CD1c-positive myeloid dendritic cell (primary cell): Measurements from ENCODE around the gene DPH6.
A peak's percentile ranks its signal among the peaks of the same experiment; 100 is the strongest.

Experiments
- DNase-seq: peaks from one replicate; pipeline ENCODE4 v3.0.0-alpha.2; 2016; ENCODE audit errors: extremely low spot score

The DPH6 gene

GRCh38 chr15:35540885-35541284 is 5.1 kb downstream of the DPH6 start:
- no peak for DNase-seq

- DNase-seq: no peak
These were observed 5.9 kb downstream of the DPH6 start for GRCh38 chr15:35540021-35540420.

- DNase-seq: no peak
These were observed 10.5 kb downstream of the DPH6 start for GRCh38 chr15:35535365-35535916.

- no peak for DNase-seq
These were observed 12.5 kb downstream of the DPH6 start for GRCh38 chr15:35533130-35534110.

GRCh38 chr15:35530698-35531097 is 15.3 kb downstream of the DPH6 start:
- no peak for DNase-seq

GRCh38 chr15:35529784-35530183 is 16.2 kb downstream of the DPH6 start:
- no peak for DNase-seq

GRCh38 chr15:35522061-35522460 is 23.9 kb downstream of the DPH6 start:
- DNase-seq: no peak

GRCh38 chr15:35519541-35520149 is 26.3 kb downstream of the DPH6 start:
- DNase-seq: peak; percentile 57

GRCh38 chr15:35519052-35519451 is 26.9 kb downstream of the DPH6 start:
- no peak for DNase-seq

- no peak for DNase-seq
These were observed 31.2 kb downstream of the DPH6 start for GRCh38 chr15:35514759-35515158.

- DNase-seq: no peak
These were observed 37.9 kb downstream of the DPH6 start for GRCh38 chr15:35507932-35508638.

- no peak for DNase-seq
These were observed 39.6 kb downstream of the DPH6 start for GRCh38 chr15:35506272-35506870.

GRCh38 chr15:35505809-35506208 is 40.2 kb downstream of the DPH6 start:
- peak; percentile 9 for DNase-seq

GRCh38 chr15:35505141-35505540 is 40.8 kb downstream of the DPH6 start:
- no peak for DNase-seq

- DNase-seq: no peak
These were observed 46.2 kb downstream of the DPH6 start for GRCh38 chr15:35499723-35500122.

- DNase-seq: no peak
These were observed 49.4 kb downstream of the DPH6 start for GRCh38 chr15:35496585-35496984.

- DNase-seq: no peak
These were observed 50.9 kb downstream of the DPH6 start for GRCh38 chr15:35495080-35495479.

- DNase-seq: no peak
These were observed 54.0 kb downstream of the DPH6 start for GRCh38 chr15:35491999-35492398.

- DNase-seq: no peak
These were observed 54.8 kb downstream of the DPH6 start for GRCh38 chr15:35491173-35491572.

GRCh38 chr15:35490511-35490910 is 55.5 kb downstream of the DPH6 start:
- no peak for DNase-seq

GRCh38 chr15:35487417-35487816 is 58.5 kb downstream of the DPH6 start:
- no peak for DNase-seq

- DNase-seq: no peak
These were observed 59.7 kb downstream of the DPH6 start for GRCh38 chr15:35486296-35486695.
